ENCODE results near the gene MRNIP.

Gene MRNIP

GRCh38 chr5:179870403-179870903, 11.8 kb upstream of the MRNIP start:
- no peak for DNase-seq

- DNase-seq: no peak
Measured at GRCh38 chr5:179869641-179870402, 11.2 kb upstream of the MRNIP start.

GRCh38 chr5:179869101-179869500, 10.5 kb upstream of the MRNIP start:
- DNase-seq: no peak

GRCh38 chr5:179868541-179868940, 9.9 kb upstream of the MRNIP start:
- DNase-seq: no peak

- DNase-seq: no peak
Measured at GRCh38 chr5:179867476-179867875, 8.9 kb upstream of the MRNIP start.

- no peak for DNase-seq
Measured at GRCh38 chr5:179867079-179867465, 8.5 kb upstream of the MRNIP start.

- DNase-seq: no peak
Measured at GRCh38 chr5:179866241-179867078, 7.8 kb upstream of the MRNIP start.

GRCh38 chr5:179865491-179866240, 7.0 kb upstream of the MRNIP start:
- no peak for DNase-seq

- no peak for DNase-seq
Measured at GRCh38 chr5:179864686-179865085, 6.1 kb upstream of the MRNIP start.

- DNase-seq: no peak
Measured at GRCh38 chr5:179863449-179864085, 5.0 kb upstream of the MRNIP start.

- DNase-seq: no peak
Measured at GRCh38 chr5:179862891-179863290, 4.3 kb upstream of the MRNIP start.

- no peak for DNase-seq
Measured at GRCh38 chr5:179862296-179862695, 3.7 kb upstream of the MRNIP start.

GRCh38 chr5:179860301-179860700, 1.7 kb upstream of the MRNIP start:
- no peak for DNase-seq

- no peak for DNase-seq
Measured at GRCh38 chr5:179858241-179858585, 404 bp downstream of the MRNIP start.

GRCh38 chr5:179854356-179854755, 4.3 kb downstream of the MRNIP start:
- no peak for DNase-seq

- no peak for DNase-seq
Measured at GRCh38 chr5:179852993-179853547, 5.5 kb downstream of the MRNIP start.

GRCh38 chr5:179841621-179842020, 17.0 kb downstream of the MRNIP start:
- no peak for DNase-seq

GRCh38 chr5:179840766-179841165, 17.9 kb downstream of the MRNIP start:
- DNase-seq: no peak

- DNase-seq: no peak
Measured at GRCh38 chr5:179840321-179840720, 18.3 kb downstream of the MRNIP start.

GRCh38 chr5:179839328-179840256, 19.0 kb downstream of the MRNIP start:
- DNase-seq: no peak
